ENCODE results near the gene TBL3.
"Not testable (repeated sequence)": the region's sequence is repeated elsewhere in the genome, so short reads cannot be mapped to it uniquely, and the experiment has no call there.

Gene TBL3

DNA sequence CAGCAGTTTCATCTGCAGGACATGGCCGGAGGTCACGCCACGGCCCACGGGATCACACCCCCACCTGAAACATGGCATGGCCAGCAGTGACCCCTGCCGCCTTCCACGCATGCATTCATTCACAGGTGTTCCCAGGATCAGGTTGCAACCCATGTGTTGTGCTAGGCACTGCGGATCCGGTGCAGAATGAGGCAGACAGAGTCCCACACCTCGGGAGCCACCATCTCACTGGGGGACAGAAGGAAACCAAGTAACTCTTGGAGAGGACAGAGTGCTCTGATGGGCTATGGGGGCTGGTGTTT is 24.5 kb upstream of the TBL3 start:
- H3K27me3 ChIP-seq (ENCODE audit: control insufficient read depth, insufficient read depth, low read length) = no peaks in the 10 kb centered on the region
- no peak overlapping the region for H3K27ac ChIP-seq (ENCODE audit: low read depth, low read length)
- no peak overlapping the region for H3K4me3 ChIP-seq (ENCODE audit: low read length)
- no peaks in the 10 kb centered on the region for H3K36me3 ChIP-seq (ENCODE audit: control insufficient read depth, insufficient read depth, low read length)
- peaks cover 5% of the 10 kb centered on the region for H3K4me1 ChIP-seq (ENCODE audit: control insufficient read depth, insufficient read depth, low read length)
- no peak overlapping the region for H3K9ac ChIP-seq (ENCODE audit: low read length)

DNA sequence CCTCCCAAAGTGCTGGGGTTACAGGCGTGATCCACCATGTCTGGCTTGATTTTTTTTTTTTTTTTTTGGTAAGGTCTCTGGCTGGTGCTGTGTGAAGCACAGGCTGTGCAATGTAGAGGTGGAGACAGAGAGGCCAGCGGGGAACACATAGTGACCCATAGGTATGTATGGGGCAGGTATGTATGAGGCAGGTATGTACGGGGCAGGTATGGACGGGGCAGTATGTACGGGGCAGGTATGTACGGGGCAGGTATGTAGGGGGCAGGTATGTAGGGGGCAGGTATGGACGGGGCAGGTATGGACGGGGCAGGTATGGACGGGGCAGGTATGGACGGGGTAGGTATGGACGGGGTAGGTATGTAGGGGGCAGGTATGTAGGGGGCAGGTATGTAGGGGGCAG is 22.3 kb upstream of the TBL3 start:
- H3K27ac ChIP-seq (ENCODE audit: low read depth, low read length) = no peak overlapping the region
- no peaks in the 10 kb centered on the region for H3K27me3 ChIP-seq (ENCODE audit: control insufficient read depth, insufficient read depth, low read length)
- no peak overlapping the region for H3K4me3 ChIP-seq (ENCODE audit: low read length)
- no peak overlapping the region for H3K9ac ChIP-seq (ENCODE audit: low read length)
- H3K36me3 ChIP-seq (ENCODE audit: control insufficient read depth, insufficient read depth, low read length) = no peaks in the 10 kb centered on the region
- no peaks in the 10 kb centered on the region for H3K4me1 ChIP-seq (ENCODE audit: control insufficient read depth, insufficient read depth, low read length)

DNA sequence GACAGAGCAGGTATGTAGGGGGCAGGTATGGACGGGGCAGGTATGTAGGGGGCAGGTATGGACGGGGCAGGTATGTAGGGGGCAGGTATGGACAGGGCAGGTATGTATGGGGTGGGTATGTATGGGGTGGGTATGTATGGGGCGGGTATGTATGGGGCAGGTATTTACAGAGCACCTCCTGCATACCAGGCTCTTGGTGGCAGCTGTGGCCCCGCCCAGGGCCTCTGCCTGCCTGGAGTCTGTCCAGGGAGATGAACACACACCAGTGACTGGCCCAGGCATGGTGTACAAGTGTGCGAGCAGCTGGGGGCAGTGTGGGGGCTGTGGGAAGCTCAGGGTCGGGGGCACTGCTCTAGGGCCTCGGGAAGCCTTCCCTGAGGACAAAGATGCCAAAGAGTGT is 21.8 kb upstream of the TBL3 start:
- Histone ChIP-seq H3K27me3 (ENCODE audit: control insufficient read depth, insufficient read depth, low read length) (no peaks in the 10 kb centered on the region), H3K27ac (ENCODE audit: low read depth, low read length) (no peak overlapping the region), H3K36me3 (ENCODE audit: control insufficient read depth, insufficient read depth, low read length) (no peaks in the 10 kb centered on the region), H3K9ac (ENCODE audit: low read length) (no peak overlapping the region), H3K4me3 (ENCODE audit: low read length) (no peak overlapping the region), H3K4me1 (ENCODE audit: control insufficient read depth, insufficient read depth, low read length) (no peaks in the 10 kb centered on the region)

- no peak overlapping the region for H3K27ac ChIP-seq (ENCODE audit: low read depth, low read length)
- no peaks in the 10 kb centered on the region for H3K36me3 ChIP-seq (ENCODE audit: control insufficient read depth, insufficient read depth, low read length)
- H3K4me1 ChIP-seq (ENCODE audit: control insufficient read depth, insufficient read depth, low read length) = no peaks in the 10 kb centered on the region
- no peak overlapping the region for H3K4me3 ChIP-seq (ENCODE audit: low read length)
- no peaks in the 10 kb centered on the region for H3K27me3 ChIP-seq (ENCODE audit: control insufficient read depth, insufficient read depth, low read length)
- no peak overlapping the region for H3K9ac ChIP-seq (ENCODE audit: low read length)
Measured at GRCh38 chr16:1950559-1950958, 21.3 kb upstream of the TBL3 start.

- H3K4me3 ChIP-seq (ENCODE audit: low read length) = no peak overlapping the region
- no peak overlapping the region for H3K9ac ChIP-seq (ENCODE audit: low read length)
- no peak overlapping the region for H3K27ac ChIP-seq (ENCODE audit: low read depth, low read length)
- H3K36me3 ChIP-seq (ENCODE audit: control insufficient read depth, insufficient read depth, low read length) = no peaks in the 10 kb centered on the region
- H3K27me3 ChIP-seq (ENCODE audit: control insufficient read depth, insufficient read depth, low read length) = no peaks in the 10 kb centered on the region
- peaks cover under 1% of the 10 kb centered on the region for H3K4me1 ChIP-seq (ENCODE audit: control insufficient read depth, insufficient read depth, low read length)
Measured at GRCh38 chr16:1953734-1954133, 18.1 kb upstream of the TBL3 start.

DNA sequence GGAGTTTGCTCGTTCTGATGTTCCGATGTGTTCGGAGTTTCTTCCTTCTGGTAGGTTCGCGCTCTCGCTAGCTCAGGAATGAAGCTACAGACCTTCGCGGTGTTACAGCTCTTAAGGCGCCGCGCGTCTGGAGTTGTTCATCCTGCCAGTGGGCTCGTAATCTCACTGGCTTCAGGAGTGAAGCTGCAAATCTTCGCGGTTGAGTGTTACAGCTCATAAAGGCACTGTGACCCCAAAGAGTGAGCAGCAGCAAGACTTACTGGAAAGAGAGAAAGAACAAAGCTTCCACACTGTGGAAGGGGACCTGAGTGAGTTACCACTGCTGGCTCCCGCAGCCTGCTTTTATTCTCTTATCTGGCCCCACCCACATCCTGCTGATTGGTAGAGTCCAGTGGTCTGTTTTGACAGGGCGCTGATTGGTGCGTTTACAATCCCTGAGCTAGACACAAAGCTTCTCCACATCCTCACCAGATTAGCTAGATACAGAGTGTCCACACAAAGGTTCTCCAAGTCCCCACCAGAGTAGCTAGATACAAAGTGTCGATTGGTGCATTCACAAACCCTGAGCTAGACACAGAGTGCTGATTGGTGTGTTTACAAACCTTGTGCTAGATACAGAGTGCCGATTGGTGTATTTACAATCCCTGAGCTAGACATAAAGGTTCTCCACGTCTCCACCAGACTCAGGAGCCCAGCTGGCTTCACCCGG is 14.3 kb upstream of the TBL3 start:
- H3K4me1 ChIP-seq (ENCODE audit: control insufficient read depth, insufficient read depth, low read length) = peaks cover 10% of the 10 kb centered on the region
- H3K27me3 ChIP-seq (ENCODE audit: control insufficient read depth, insufficient read depth, low read length); H3K36me3 ChIP-seq (ENCODE audit: control insufficient read depth, insufficient read depth, low read length); H3K9ac ChIP-seq (ENCODE audit: low read length); H3K27ac ChIP-seq (ENCODE audit: low read depth, low read length); H3K4me3 ChIP-seq (ENCODE audit: low read length): not testable (repeated sequence)

DNA sequence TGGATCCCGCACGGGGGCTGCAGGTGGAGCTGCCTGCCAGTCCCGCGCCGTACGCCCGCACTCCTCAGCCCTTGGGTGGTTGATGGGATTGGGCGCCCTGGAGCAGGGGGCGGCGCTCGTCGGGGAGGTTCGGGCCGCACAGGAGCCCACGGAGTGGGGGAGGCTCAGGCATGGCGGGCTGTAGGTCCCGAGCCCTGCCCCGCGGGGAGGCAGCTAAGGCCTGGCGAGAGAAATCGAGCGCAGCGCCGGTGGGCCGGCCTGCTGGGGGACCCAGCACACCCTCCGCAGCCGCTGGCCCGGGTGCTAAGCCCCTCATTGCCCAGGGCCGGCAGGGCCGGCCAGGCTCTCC is 13.7 kb upstream of the TBL3 start:
- H3K4me3 ChIP-seq (ENCODE audit: low read length); H3K27me3 ChIP-seq (ENCODE audit: control insufficient read depth, insufficient read depth, low read length): not testable (repeated sequence)

DNA sequence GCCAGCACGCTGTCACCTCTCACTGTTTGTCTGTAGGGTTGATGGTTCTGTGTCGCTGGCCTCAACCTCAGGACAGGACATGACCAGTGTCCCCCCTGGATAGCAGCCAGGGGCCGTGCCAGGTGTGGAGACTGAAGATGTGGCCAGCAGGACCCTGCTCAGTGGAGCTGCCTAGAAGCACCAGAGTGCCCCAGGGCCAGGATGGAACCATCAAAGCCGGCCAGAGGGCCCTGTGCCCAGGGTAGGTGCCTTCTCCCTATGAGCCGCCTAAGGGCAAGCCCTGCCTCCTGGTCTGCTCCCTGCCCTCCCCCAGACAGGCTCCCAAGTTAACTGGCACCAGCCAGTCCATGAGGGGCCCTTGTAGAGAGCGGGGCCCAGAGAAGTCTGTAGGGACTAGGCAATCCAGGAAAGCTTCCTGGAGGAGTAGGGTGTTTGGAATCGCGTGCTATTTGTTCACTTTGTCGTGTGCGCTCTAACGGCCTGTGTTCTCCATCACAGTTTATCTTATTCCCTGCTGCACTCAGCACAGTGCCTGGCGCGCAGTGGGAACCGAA is 13.1 kb upstream of the TBL3 start:
- Histone ChIP-seq H3K27ac (ENCODE audit: low read depth, low read length) (peak overlapping the region; percentile 89), H3K9ac (ENCODE audit: low read length) (peak overlapping the region; percentile 4), H3K4me1 (ENCODE audit: control insufficient read depth, insufficient read depth, low read length) (peaks cover 13% of the 10 kb centered on the region), H3K36me3 (ENCODE audit: control insufficient read depth, insufficient read depth, low read length) (peaks cover 15% of the 10 kb centered on the region), H3K4me3 (ENCODE audit: low read length) (peak overlapping the region; percentile 57), H3K27me3 (ENCODE audit: control insufficient read depth, insufficient read depth, low read length) (no peaks in the 10 kb centered on the region)

More for the DNA sequence above, 13.7 kb upstream of the TBL3 start:
- H3K4me1 ChIP-seq (ENCODE audit: control insufficient read depth, insufficient read depth, low read length) = peaks cover 10% of the 10 kb centered on the region
- H3K27ac ChIP-seq (ENCODE audit: low read depth, low read length); H3K36me3 ChIP-seq (ENCODE audit: control insufficient read depth, insufficient read depth, low read length); H3K9ac ChIP-seq (ENCODE audit: low read length): not testable (repeated sequence)

DNA sequence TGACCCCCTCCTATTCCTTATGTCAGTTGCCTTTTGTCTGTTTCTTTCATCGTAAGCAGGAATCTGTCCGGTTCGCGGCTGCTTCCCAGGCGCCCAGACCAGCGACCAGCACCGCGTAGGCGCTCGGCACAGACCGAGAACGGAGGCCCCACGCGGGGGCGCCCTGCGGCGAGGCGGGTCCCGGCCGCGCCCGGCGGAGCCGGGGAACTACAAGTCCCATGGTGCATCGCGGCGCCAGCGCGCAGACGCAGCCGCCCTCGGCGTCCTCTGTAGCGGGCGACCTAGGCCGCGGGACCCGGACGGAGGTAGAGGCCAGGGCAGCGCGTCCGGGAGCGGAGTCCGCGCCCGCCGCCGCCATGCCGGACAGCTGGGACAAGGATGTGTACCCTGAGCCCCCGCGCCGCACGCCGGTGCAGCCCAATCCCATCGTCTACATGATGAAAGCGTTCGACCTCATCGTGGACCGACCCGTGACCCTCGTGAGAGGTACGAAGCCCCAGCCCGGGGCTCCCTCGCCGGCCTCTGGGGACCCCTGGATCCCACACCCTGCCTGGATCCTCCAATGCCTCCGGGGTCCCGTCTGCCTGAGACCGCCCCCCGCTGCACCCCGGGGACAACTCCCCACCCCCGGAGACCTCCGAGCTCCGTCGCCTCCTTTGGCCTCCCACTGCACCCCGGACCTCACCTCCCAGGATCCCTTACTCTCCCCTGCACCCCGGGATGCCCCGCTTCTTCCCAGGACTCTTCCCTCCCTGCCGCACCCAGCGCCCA is 12.4 kb upstream of the TBL3 start, which contains the start of gene NDUFB10:
Gene NDUFB10, plus strand, starts transcription at position 270 of the 771 bp plus-strand sequence. Its CDS starts 87 bp downstream, at position 357.
- peak within 1 kb of the TSS; percentile 90 for H3K9ac ChIP-seq (ENCODE audit: low read length)
- H3K36me3 ChIP-seq (ENCODE audit: control insufficient read depth, insufficient read depth, low read length) = peaks cover 16% of the 10 kb centered on the region
- H3K4me3 ChIP-seq (ENCODE audit: low read length) = peak within 1 kb of the TSS; percentile 84
- H3K27ac ChIP-seq (ENCODE audit: low read depth, low read length) = peak within 1 kb of the TSS; percentile 89
- H3K4me1 ChIP-seq (ENCODE audit: control insufficient read depth, insufficient read depth, low read length) = peaks cover 16% of the 10 kb centered on the region
- no peaks in the 10 kb centered on the region for H3K27me3 ChIP-seq (ENCODE audit: control insufficient read depth, insufficient read depth, low read length)

GRCh38 chr16:1960665-1961630 is 10.9 kb upstream of the TBL3 start:
- Histone ChIP-seq H3K4me3 (ENCODE audit: low read length) (peak overlapping the region; percentile 84), H3K4me1 (ENCODE audit: control insufficient read depth, insufficient read depth, low read length) (peaks cover 22% of the 10 kb centered on the region), H3K27ac (ENCODE audit: low read depth, low read length) (no peak overlapping the region)

GRCh38 chr16:1961651-1962067 is 10.2 kb upstream of the TBL3 start:
- Histone ChIP-seq H3K9ac (ENCODE audit: low read length) (no peak overlapping the region), H3K27ac (ENCODE audit: low read depth, low read length) (no peak overlapping the region), H3K27me3 (ENCODE audit: control insufficient read depth, insufficient read depth, low read length) (no peaks in the 10 kb centered on the region), H3K4me3 (ENCODE audit: low read length) (no peak overlapping the region), H3K4me1 (ENCODE audit: control insufficient read depth, insufficient read depth, low read length) (peaks cover 22% of the 10 kb centered on the region), H3K36me3 (ENCODE audit: control insufficient read depth, insufficient read depth, low read length) (peaks cover 16% of the 10 kb centered on the region)

More at GRCh38 chr16:1960665-1961630, 10.9 kb upstream of the TBL3 start:
- no peaks in the 10 kb centered on the region for H3K27me3 ChIP-seq (ENCODE audit: control insufficient read depth, insufficient read depth, low read length)
- H3K36me3 ChIP-seq (ENCODE audit: control insufficient read depth, insufficient read depth, low read length) = peaks cover 16% of the 10 kb centered on the region
- H3K9ac ChIP-seq (ENCODE audit: low read length) = no peak overlapping the region

Measured in rectal smooth muscle tissue (tissue), 1 donor.